Hepatocyte (in vitro differentiated cells): Measurements from ENCODE around the gene DPF3.

Experiments
- EZH2 ChIP-seq: fragments of 200-600 bp; sonication (generic); IDR thresholded peaks from 2 replicates; pipeline ENCODE4 v1.6.1; 2016; ENCODE audit warnings: antibody characterized with exemption, mild to moderate bottlenecking, borderline replicate concordance
- EZH2phosphoT487 ChIP-seq: fragments of 200-600 bp; sonication (generic); IDR thresholded peaks from one replicate; pipeline ENCODE4 v1.6.1; 2018; ENCODE audit warnings: antibody characterized with exemption, mild to moderate bottlenecking, low read depth, moderate library complexity; ENCODE audit not compliant: unreplicated experiment, severe bottlenecking
- TF ChIP-seq, protein P1 (sequence below): fragments of 200-600 bp; sonication (generic); IDR thresholded peaks from 2 replicates; pipeline ENCODE4 v1.5.1; 2016; ENCODE audit warnings: antibody characterized with exemption, mild to moderate bottlenecking; ENCODE audit not compliant: poor library complexity

DNA sequence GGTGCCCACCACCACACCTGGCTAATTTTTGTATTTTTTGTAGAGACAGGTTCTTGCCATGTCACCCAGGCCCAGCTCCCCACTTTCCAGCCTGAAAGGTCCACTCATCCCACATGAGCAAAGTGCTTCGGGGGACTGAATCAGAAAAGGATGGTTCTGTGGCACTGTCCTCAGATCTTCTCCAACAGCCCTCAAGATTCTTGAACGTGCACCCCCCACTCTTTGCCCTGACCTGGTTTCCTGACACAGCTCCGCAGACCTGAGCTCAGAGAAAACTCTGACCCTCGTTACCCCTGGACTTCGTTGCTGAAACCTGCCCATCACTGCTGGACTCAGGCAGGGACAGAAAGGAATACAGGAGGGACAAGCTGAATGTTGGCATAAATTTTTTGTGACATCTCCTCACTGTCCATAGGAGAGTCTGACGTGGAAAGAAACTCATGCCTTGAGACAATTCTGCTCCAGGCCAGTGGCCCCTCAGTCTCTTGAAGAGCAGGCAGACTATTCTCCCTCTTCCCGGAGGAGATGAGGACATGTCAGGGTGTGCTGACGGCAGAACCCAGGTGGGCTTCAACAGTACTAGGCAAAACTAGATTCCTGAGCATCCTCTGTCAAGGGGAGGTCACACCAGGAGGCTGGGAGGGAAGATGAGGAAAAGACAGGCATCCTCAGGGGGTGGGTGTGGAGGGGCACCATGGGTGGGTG, 149.3 kb downstream of the DPF3 start:
- TF ChIP-seq EZH2 (no peak), EZH2phosphoT487 (no peak)
- TF ChIP-seq, protein P1, sequence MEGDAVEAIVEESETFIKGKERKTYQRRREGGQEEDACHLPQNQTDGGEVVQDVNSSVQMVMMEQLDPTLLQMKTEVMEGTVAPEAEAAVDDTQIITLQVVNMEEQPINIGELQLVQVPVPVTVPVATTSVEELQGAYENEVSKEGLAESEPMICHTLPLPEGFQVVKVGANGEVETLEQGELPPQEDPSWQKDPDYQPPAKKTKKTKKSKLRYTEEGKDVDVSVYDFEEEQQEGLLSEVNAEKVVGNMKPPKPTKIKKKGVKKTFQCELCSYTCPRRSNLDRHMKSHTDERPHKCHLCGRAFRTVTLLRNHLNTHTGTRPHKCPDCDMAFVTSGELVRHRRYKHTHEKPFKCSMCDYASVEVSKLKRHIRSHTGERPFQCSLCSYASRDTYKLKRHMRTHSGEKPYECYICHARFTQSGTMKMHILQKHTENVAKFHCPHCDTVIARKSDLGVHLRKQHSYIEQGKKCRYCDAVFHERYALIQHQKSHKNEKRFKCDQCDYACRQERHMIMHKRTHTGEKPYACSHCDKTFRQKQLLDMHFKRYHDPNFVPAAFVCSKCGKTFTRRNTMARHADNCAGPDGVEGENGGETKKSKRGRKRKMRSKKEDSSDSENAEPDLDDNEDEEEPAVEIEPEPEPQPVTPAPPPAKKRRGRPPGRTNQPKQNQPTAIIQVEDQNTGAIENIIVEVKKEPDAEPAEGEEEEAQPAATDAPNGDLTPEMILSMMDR, result no peak
